ENCODE results near the gene VASH1.

VASH1 gene

DNA sequence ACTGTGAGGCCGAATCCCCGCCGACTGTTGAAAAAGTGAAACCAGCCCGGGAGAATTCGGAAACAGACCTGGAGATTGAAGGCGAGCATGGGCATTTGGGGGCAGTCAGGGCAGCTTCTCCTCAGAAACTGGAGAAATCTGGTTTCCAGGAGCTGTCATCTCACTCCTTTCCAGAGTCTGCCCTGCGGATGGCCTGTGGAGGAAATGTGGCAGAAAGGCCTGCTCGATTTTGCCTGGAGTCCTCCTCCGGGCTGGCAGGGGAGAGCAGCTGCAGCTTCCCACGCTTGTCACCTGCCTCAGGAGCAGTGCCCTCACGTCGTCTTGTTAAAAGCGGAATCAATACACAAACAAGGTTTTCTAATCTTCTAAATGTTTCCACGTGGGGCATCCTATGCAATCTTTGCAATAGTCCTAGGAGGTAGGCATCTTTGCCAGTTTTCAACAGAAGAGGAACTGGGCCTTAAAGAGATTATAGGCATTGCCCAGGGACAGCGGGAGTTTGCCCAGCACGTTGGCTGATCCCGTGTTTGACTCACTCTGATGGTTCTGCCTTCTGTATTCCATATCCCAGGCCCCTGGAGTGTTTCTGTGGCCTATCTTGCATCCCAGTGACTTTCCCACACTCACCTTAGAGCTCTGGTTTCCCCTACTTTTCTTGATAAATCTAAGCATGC, 67.2 kb downstream of the VASH1 start:
- Histone ChIP-seq H3K9me3 (ENCODE audit: control insufficient read depth in 5 of 5, low read length in 5 of 5) (peaks cover 0 to 3% (median 0%) of the 10 kb centered on the region in 5 donors), H3K9ac (ENCODE audit: low read length in 5 of 5) (peak overlapping the region in 3 of 5 donors; percentile 6 to 66 (median 40)), H3K4me1 (ENCODE audit: control insufficient read depth in 5 of 5, insufficient read depth in 5 of 5, low read length in 5 of 5) (peaks cover 3 to 32% (median 28%) of the 10 kb centered on the region in 5 donors), H3K36me3 (ENCODE audit: control insufficient read depth in 5 of 5, insufficient read depth in 5 of 5, low read length in 5 of 5) (no peaks in the 10 kb centered on the region), H3K4me3 (ENCODE audit: low read depth in 1 of 5, low read length in 5 of 5) (peak overlapping the region; percentile 46 to 78 (median 48)), H3K27ac (ENCODE audit: low read depth, low read length) (no peak overlapping the region), H3K27me3 (ENCODE audit: control insufficient read depth in 5 of 5, insufficient read depth in 4 of 5, low read length in 5 of 5) (no peaks in the 10 kb centered on the region)

DNA sequence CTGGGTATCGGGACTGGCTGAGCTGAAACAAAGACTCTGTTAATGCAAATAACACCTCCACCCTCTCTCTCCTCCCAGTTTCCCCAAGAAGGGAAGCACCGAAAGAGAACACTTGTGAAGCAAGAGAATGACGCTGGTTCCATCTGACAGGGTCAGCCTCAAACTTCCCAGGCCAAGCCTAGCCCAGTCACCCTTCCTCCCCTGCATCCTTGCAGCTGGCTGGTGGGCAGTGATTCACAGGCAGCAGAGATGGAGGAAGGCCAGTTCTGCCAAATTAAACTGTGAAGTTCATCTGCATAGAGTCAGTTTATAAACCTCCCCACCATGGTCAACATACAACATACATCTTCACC, 67.7 kb downstream of the VASH1 start:
- Histone ChIP-seq H3K4me1 (ENCODE audit: control insufficient read depth in 5 of 5, insufficient read depth in 5 of 5, low read length in 5 of 5) (peaks cover 3 to 32% (median 28%) of the 10 kb centered on the region in 5 donors), H3K9me3 (ENCODE audit: control insufficient read depth in 5 of 5, low read length in 5 of 5) (peaks cover 0 to 3% (median 0%) of the 10 kb centered on the region in 5 donors), H3K9ac (ENCODE audit: low read length in 5 of 5) (peak overlapping the region in 1 of 5 donors; percentile 2), H3K36me3 (ENCODE audit: control insufficient read depth in 5 of 5, insufficient read depth in 5 of 5, low read length in 5 of 5) (no peaks in the 10 kb centered on the region), H3K4me3 (ENCODE audit: low read depth in 1 of 5, low read length in 5 of 5) (no peak overlapping the region), H3K27ac (ENCODE audit: low read depth, low read length) (no peak overlapping the region), H3K27me3 (ENCODE audit: control insufficient read depth in 5 of 5, insufficient read depth in 4 of 5, low read length in 5 of 5) (no peaks in the 10 kb centered on the region)

- Histone ChIP-seq H3K36me3 (ENCODE audit: control insufficient read depth in 5 of 5, insufficient read depth in 5 of 5, low read length in 5 of 5) (no peaks in the 10 kb centered on the region), H3K9ac (ENCODE audit: low read length in 5 of 5) (peak overlapping the region in 1 of 5 donors; percentile 12), H3K4me3 (ENCODE audit: low read depth in 1 of 5, low read length in 5 of 5) (peak overlapping the region in 1 of 5 donors; percentile 3), H3K27me3 (ENCODE audit: control insufficient read depth in 5 of 5, insufficient read depth in 4 of 5, low read length in 5 of 5) (no peaks in the 10 kb centered on the region), H3K4me1 (ENCODE audit: control insufficient read depth in 5 of 5, insufficient read depth in 5 of 5, low read length in 5 of 5) (peaks cover 3 to 32% (median 28%) of the 10 kb centered on the region in 5 donors), H3K27ac (ENCODE audit: low read depth, low read length) (peak overlapping the region; percentile 40), H3K9me3 (ENCODE audit: control insufficient read depth in 5 of 5, low read length in 5 of 5) (peaks cover 0 to 3% (median 0%) of the 10 kb centered on the region in 5 donors)
These were observed 68.6 kb downstream of the VASH1 start for GRCh38 chr14:76829650-76830421.

DNA sequence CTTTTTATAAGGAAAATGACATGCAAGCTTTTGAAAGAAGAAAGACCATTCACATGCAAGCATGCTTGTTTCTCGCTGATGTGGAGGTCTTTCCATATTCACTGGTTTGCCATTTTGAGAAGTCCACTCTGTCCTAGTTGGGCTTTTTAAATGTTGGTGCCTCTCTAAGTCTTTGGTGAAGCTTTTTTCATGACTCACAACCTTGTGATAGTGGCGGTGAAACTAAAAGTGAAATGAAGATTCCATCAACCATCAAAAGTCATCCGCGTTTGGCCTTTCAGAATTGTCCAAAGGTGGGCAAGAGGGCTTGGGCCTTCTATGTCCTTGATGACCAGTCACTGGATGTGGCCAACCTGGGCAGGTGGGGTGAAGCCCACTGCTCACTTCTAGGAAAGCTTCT, 69.3 kb downstream of the VASH1 start:
- no peaks in the 10 kb centered on the region for H3K27me3 ChIP-seq (ENCODE audit: control insufficient read depth in 5 of 5, insufficient read depth in 4 of 5, low read length in 5 of 5)
- peak overlapping the region; percentile 40 for H3K27ac ChIP-seq (ENCODE audit: low read depth, low read length)
- no peak overlapping the region for H3K9ac ChIP-seq (ENCODE audit: low read length in 5 of 5)
- no peaks in the 10 kb centered on the region for H3K36me3 ChIP-seq (ENCODE audit: control insufficient read depth in 5 of 5, insufficient read depth in 5 of 5, low read length in 5 of 5)
- H3K4me3 ChIP-seq (ENCODE audit: low read depth in 1 of 5, low read length in 5 of 5): no peak overlapping the region
- peaks cover 3 to 32% (median 28%) of the 10 kb centered on the region in 5 donors for H3K4me1 ChIP-seq (ENCODE audit: control insufficient read depth in 5 of 5, insufficient read depth in 5 of 5, low read length in 5 of 5)
- H3K9me3 ChIP-seq (ENCODE audit: control insufficient read depth in 5 of 5, low read length in 5 of 5): peaks cover 0 to 3% (median 0%) of the 10 kb centered on the region in 5 donors

DNA sequence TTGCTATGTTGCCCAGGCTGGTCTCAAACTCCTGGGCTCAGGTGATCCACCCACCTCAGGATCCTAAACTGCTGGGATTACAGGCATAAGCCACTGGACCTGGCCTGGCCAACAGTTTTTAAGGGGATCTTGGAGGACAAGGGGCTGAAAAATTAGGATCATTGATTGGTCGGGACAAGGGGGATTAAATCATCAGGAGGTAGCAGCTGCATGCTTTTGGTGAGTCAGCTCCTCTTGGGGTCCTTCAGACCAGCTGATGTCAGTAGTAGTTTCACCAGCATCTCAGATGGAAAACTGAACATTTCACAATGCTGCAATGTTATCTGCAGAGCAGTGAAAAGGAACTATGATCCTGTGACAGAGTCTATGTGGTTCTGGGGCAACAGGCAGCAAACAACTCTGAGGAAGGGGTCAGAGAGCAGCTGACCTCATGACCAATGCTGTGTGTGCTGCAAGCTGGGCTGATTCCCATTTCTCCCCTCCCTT, 71.3 kb downstream of the VASH1 start:
- Histone ChIP-seq H3K9ac (ENCODE audit: low read length in 5 of 5) (no peak overlapping the region), H3K9me3 (ENCODE audit: control insufficient read depth in 5 of 5, low read length in 5 of 5) (peaks cover 0 to 3% (median 0%) of the 10 kb centered on the region in 5 donors), H3K27me3 (ENCODE audit: control insufficient read depth in 5 of 5, insufficient read depth in 4 of 5, low read length in 5 of 5) (no peaks in the 10 kb centered on the region), H3K4me3 (ENCODE audit: low read depth in 1 of 5, low read length in 5 of 5) (no peak overlapping the region), H3K27ac (ENCODE audit: low read depth, low read length) (no peak overlapping the region), H3K4me1 (ENCODE audit: control insufficient read depth in 5 of 5, insufficient read depth in 5 of 5, low read length in 5 of 5) (peaks cover 3 to 31% (median 27%) of the 10 kb centered on the region in 5 donors), H3K36me3 (ENCODE audit: control insufficient read depth in 5 of 5, insufficient read depth in 5 of 5, low read length in 5 of 5) (no peaks in the 10 kb centered on the region)

Measured in subcutaneous abdominal adipose tissue (tissue), 5 donors.